Measurements from ENCODE around the gene PRDX3.

The PRDX3 gene

GRCh38 chr10:119119400-119119799, 59.2 kb downstream of the PRDX3 start:
- DNase-seq = no peak

- no peak for DNase-seq
Measured at GRCh38 chr10:119118231-119118630, 60.4 kb downstream of the PRDX3 start.
